GM12873 (cell line): ENCODE data around the gene NCK1.

Source experiments
- TF ChIP-seq, protein P1 (sequence below): IDR thresholded peaks from 2 replicates; pipeline ENCODE4 v1.5.1; 2012; ENCODE audit warnings: low read depth, mild to moderate bottlenecking, moderate library complexity, low read length, control low read depth; ENCODE audit not compliant: insufficient read depth; ENCODE audit errors: missing control alignments

The NCK1 gene

DNA sequence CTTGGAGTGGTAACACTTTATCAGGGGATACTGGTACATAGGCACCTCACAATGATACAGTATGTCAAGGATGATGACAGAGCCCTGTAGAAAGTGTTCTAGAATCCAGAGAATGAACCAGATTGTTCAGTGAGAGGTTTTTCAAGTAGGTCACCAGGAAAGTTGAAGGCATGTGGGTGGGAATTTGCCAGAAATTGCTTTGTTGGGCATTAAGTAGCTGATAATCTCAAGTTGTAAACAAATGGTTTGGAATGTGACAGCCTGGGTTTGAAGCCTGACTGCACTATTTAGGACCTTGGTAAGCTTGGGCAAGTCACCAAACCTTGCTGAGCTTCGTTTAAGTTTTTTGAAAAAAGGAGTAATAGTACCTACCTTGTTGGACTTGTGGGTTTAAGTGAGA is 30.5 kb upstream of the NCK1 start:
- TF ChIP-seq, protein P1, sequence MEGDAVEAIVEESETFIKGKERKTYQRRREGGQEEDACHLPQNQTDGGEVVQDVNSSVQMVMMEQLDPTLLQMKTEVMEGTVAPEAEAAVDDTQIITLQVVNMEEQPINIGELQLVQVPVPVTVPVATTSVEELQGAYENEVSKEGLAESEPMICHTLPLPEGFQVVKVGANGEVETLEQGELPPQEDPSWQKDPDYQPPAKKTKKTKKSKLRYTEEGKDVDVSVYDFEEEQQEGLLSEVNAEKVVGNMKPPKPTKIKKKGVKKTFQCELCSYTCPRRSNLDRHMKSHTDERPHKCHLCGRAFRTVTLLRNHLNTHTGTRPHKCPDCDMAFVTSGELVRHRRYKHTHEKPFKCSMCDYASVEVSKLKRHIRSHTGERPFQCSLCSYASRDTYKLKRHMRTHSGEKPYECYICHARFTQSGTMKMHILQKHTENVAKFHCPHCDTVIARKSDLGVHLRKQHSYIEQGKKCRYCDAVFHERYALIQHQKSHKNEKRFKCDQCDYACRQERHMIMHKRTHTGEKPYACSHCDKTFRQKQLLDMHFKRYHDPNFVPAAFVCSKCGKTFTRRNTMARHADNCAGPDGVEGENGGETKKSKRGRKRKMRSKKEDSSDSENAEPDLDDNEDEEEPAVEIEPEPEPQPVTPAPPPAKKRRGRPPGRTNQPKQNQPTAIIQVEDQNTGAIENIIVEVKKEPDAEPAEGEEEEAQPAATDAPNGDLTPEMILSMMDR = no peak

DNA sequence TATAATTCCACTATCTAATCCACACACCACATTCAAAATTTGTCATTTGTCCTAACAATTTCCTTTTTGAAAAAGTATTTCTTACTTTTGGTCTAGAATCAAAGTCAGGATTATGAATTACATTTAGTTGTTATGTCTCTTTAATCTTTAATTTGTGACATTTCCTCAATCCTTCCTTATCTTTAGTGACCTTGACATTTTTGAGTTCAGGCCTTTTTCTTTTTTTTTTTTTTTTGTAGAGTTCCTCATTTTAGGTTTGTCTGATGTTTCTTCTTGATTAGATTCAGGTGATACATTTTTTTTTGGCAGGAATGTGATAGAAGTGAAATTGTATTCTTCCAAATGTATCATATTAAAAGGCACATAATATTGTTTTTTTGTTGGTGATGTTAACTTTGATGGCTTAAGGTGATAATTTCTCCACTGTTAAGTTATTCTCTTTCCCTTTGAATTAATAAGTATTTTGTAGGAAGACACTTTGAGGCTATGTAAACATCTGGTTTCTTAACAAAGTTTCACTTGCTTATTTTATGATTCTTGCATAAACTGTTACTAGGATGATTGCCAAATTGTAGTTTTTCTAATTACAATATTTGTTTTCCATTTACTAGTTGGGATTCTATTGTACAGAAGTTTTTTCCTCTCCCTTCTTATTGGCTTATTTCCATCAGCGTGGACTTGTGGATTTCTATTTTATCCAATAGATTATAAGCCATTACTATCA is 26.8 kb upstream of the NCK1 start:
- TF ChIP-seq, protein P1 = no peak

GRCh38 chr3:136835813-136836510 is 26.0 kb upstream of the NCK1 start:
- TF ChIP-seq, protein P1 = no peak

GRCh38 chr3:136836511-136837156 is 25.4 kb upstream of the NCK1 start:
- TF ChIP-seq, protein P1 = no peak

DNA sequence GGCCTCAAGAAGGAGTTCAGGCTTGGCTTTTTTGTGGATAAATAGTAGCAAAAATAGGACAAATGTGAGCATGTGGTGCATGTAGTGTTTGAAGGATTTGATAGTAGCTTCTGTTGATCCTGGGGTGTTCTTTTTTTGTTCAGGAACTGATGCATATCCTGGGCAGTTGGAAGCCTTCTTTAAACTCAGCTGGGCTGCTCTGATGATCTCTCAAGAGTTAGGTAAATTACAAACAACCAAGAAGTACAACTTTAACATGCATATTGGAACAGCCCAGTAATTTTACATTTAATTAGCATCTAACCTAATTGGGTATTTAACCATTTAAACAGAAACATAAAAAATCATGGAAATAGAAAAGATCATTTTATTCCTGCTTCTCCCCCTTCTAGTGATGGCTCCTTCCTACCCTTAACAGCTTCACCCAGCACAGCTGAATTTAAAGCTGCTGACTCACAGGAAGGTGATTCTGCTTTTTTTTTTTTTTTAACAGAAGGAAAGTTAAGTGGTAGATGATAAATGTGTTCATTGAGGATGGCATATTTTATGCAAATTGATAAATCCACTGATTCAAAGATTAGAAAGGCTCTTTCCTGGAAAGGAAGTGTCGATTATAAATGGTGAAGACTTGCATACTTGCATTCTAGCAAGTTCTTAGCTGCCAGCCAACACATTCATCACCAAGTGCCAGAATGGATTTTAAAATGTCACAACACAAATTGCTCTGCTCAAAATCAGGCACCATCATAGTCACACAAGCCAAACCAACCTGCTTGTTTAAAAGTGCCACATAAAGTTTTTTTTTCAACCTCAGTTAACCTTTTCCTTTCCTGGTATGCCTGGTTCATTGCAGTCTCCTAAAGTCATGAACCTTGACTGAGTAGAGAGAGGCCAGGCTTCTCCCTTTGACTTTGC is 23.1 kb upstream of the NCK1 start:
- TF ChIP-seq, protein P1 = no peak

GRCh38 chr3:136839556-136839931 is 22.5 kb upstream of the NCK1 start:
- TF ChIP-seq, protein P1 = no peak

- TF ChIP-seq, protein P1 = no peak
Observed at GRCh38 chr3:136840252-136840651, 21.8 kb upstream of the NCK1 start.
